ENCODE measurements around the gene WIPF3.

Gene WIPF3

GRCh38 chr7:29797112-29797944 is 9.0 kb upstream of the WIPF3 start:
- no peak for DNase-seq (ENCODE audit: low spot score)
- TF ChIP-seq CTCF (IDR thresholded peaks at IDR 0.05; ENCODE audit: borderline replicate concordance, control extremely low read depth, extremely low read depth, insufficient read depth, missing control alignments) = no peak
- in situ Hi-C loops (cut with MboI; ENCODE audit: low sequenced_read_pairs, unreplicated experiment) = no loop called here

GRCh38 chr7:29798422-29798821 is 7.9 kb upstream of the WIPF3 start:
- TF ChIP-seq CTCF (IDR thresholded peaks at IDR 0.05; ENCODE audit: borderline replicate concordance, control extremely low read depth, extremely low read depth, insufficient read depth, missing control alignments) = no peak
- in situ Hi-C loops (cut with MboI; ENCODE audit: low sequenced_read_pairs, unreplicated experiment) = no loop called here
- no peak for DNase-seq (ENCODE audit: low spot score)

GRCh38 chr7:29801929-29802328 is 4.4 kb upstream of the WIPF3 start:
- no peak for TF ChIP-seq CTCF (IDR thresholded peaks at IDR 0.05; ENCODE audit: borderline replicate concordance, control extremely low read depth, extremely low read depth, insufficient read depth, missing control alignments)
- in situ Hi-C loops (cut with MboI; ENCODE audit: low sequenced_read_pairs, unreplicated experiment) = no loop called here
- no peak for DNase-seq (ENCODE audit: low spot score)

- no peak for DNase-seq (ENCODE audit: low spot score)
- in situ Hi-C loops (cut with MboI; ENCODE audit: low sequenced_read_pairs, unreplicated experiment) = no loop called here
- no peak for TF ChIP-seq CTCF (IDR thresholded peaks at IDR 0.05; ENCODE audit: borderline replicate concordance, control extremely low read depth, extremely low read depth, insufficient read depth, missing control alignments)
These were observed 1.3 kb upstream of the WIPF3 start for GRCh38 chr7:29805031-29805430.

- no peak for DNase-seq (ENCODE audit: low spot score)
- in situ Hi-C loops (cut with MboI; ENCODE audit: low sequenced_read_pairs, unreplicated experiment) = no loop called here
- TF ChIP-seq CTCF (IDR thresholded peaks at IDR 0.05; ENCODE audit: borderline replicate concordance, control extremely low read depth, extremely low read depth, insufficient read depth, missing control alignments) = no peak
These were observed 461 bp upstream of the WIPF3 start for GRCh38 chr7:29805886-29806207.

- in situ Hi-C loops (cut with MboI; ENCODE audit: low sequenced_read_pairs, unreplicated experiment) = no loop called here
- no peak for TF ChIP-seq CTCF (IDR thresholded peaks at IDR 0.05; ENCODE audit: borderline replicate concordance, control extremely low read depth, extremely low read depth, insufficient read depth, missing control alignments)
- peak; percentile 20 for DNase-seq (ENCODE audit: low spot score)
These were observed 910 bp downstream of the WIPF3 start for GRCh38 chr7:29806995-29807841.
